HG03045 (cell line): ENCODE data around the gene CACNA1D.

Experiments used
- ATAC-seq: cut with Tn5 transposase; IDR thresholded peaks from one replicate; pipeline ENCODE4 v1.9.1; 2021; ENCODE audit warnings: mild to moderate bottlenecking, moderate library complexity; ENCODE audit not compliant: unreplicated experiment

CACNA1D gene

DNA sequence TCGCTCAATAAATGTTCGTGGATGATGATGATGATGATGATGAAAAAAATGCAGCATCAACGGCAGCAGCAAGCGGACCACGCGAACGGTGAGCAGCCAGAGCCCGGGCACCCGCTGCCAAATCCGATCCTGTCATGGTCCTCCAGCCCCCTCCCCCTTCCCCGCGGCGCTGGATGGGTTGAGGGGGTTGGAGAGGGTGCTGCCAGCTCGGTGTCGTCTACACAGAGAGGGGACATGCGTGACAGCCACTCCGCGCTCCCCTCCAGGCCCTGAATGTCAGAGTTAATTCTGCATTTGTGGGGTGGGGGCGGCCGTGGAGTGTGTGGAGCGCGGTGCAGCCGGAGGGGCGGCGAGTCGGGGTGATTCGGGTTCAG, 722 bp downstream of the CACNA1D start:
- ATAC-seq: no peak

GRCh38 chr3:53495520-53496391, 1.3 kb downstream of the CACNA1D start:
- ATAC-seq: no peak

DNA sequence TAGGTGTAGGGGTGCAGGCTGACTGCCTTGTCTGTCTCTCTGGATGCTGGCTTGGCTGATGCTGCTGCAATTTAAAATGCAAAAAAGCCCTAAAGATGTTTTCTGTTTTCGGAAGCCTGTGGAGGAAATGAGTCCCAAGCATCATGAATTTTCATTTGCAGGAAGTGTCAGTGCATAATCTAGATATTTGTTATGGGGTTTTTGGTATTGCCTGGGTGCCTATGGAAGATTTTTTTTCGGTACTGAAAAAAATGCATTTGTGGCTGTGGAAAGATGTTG, 1.9 kb downstream of the CACNA1D start:
- no peak for ATAC-seq

- no peak for ATAC-seq
Measured at GRCh38 chr3:53496984-53497383, 2.6 kb downstream of the CACNA1D start.

GRCh38 chr3:53498806-53499641, 4.6 kb downstream of the CACNA1D start:
- no peak for ATAC-seq

DNA sequence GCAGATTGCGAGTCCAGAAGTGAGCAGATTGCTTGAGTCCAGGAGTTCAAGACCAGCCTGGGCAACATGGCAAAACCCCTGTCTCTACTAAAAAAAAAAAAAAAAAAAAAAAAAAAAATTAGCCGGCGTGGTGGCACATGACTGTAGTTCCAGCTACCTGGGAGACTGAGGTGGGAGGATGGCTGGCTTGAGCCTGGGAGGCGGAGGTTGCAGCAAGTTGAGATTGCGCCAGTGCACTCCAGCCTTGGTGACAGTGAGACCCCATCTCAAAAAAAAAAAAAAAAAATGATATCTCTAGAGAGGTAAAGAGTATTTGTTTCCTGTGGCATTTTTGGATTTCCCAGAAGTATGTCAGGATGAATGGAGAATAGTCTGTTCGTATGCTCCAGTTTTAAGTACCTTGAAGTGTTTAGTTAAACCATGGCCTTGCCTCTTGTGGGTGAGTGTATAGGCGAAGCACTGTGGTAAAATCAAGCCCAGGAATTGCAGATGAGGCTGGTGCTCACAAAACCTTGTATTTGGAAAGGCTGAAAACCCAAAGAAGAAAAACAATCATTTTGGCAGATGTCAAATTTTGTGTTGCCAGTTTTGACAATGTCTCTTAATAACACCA, 5.9 kb downstream of the CACNA1D start:
- ATAC-seq: no peak

GRCh38 chr3:53501178-53501577, 6.8 kb downstream of the CACNA1D start:
- ATAC-seq: no peak

GRCh38 chr3:53502737-53503136, 8.3 kb downstream of the CACNA1D start:
- ATAC-seq: no peak

DNA sequence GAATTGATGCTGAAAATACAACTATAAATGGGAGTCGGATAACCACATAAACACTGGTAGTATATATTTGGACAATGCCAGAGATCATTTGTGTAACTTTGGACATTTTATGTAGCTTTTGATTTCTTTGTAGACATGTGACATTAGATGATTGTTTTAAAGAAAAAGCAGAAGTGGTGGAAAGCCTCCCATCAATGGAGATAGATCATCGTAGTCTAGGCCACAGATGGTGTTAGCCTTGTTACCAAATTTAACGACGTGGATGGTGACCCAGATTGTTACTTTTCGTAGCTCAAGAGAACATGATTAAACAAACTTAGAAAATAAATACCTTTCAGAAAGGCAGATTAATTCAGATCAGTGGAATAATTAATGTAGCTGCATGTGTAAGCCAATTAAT, 8.8 kb downstream of the CACNA1D start:
- ATAC-seq: no peak

DNA sequence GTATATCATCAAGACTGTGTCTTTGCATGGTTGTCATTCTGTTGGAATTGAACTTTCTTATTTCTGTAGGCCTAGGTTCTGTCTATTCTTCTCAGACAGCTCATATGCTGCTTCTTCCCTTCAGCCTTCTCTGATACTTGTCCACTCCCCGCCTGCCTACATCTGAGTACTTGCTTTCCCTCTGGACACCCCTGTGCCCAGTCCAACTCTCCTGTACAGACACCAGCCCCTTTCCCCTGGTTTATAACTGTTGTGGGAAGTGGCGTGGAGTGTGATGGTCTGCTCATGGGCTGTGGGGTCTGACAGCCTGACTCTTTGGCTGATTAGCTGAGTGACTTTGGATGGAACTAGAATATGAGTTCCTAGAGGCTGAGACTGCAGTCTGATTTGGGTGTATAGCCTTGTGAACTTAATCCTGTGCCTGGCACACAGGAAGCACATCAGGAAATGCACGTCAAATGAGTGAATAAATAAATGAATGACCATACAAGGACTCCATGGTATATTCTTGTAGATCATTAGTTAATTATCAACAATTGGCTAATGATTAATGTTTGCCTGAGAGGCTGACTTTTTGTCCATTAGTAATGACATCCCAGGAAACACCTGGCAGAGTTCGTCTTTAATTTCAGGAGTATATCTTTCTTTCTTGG, 11.8 kb downstream of the CACNA1D start:
- no peak for ATAC-seq

GRCh38 chr3:53506763-53507145, 12.3 kb downstream of the CACNA1D start:
- no peak for ATAC-seq

DNA sequence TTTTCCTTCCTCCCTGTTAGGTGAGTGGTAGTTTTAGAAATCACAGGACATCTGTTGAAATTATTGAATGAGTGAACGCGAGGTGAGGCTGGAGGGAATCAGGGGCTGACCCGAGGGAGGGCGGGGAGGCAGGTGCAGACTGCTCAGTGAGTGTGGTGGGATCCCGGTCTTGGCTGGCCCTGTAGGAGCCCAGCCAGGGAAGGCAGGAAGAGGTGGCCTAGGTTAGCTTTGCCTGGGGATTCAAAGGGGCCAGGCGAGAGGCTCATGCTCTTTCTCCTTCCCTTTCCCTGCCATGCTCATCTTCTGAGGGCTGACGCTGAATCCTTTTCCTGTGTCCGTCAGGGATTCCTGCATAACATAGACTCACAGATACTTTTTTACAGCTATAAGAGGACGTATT, 15.1 kb downstream of the CACNA1D start:
- no peak for ATAC-seq

DNA sequence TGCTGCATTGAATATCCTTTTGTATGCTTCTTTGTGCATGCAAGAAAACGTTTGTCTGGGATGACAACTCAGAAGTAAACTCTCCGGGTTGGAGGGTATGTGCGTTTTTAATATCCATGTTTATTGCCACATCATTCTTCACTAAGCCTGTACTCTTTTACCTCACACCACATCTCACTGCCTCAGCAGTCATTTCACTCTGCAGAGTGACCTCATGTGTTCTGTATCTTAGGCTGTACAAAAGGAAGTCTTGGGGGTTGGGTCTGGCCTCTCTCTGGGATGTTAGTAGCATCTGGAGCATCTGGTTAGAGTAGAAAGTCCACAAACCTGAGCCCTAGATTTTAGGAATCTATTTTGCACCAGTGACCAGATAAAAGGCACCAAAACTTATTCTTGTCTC, 16.1 kb downstream of the CACNA1D start:
- ATAC-seq: no peak

DNA sequence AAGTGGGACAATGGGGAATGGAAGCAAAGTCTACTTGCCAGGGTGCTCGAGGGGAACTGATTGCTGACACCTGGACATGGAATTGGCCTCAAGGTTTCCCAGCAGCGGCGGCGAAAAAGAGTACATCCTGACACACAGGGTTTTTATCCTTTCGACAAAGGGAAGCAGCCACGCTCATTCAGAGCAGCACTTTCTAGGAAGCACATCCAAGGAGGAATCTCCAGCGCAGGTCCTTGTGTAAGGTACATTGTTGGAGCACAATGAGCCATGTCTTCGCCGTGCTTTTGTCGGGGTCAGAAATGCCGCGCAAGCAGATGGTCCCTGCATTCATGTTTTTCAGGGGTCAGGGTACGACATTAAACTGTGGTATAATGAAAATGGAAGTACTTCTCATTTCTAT, 16.8 kb downstream of the CACNA1D start:
- ATAC-seq: no peak

DNA sequence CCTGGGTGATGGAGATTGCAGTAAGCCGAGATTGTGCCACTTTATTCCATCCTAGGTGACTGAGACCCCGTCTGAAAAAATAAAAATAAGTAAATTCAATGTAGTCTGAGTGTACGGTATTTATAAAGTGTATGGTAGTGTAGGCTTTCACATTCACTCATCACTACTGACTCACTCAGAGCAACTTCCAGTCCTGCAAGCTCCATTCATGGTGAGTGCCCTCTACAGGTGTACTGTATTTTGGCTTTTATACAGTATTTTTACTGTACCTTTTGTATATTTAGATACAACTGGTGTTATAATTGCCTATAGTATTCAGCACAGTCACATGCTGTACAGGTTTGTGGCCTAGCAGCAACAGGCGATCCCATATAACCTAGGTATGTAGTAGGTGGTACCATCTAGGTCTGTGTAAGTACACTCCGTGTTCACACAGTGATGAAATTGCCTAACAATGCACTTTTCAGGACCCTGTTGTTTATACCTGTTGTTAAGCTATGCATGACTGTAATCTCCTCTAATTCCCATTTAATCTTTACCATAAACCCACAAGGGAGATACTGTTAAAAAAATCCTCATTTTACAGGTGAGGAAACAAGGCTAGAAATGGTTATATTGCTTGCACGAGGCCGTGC, 19.3 kb downstream of the CACNA1D start:
- ATAC-seq: no peak

- ATAC-seq: no peak
Measured at GRCh38 chr3:53516339-53516738, 21.9 kb downstream of the CACNA1D start.

- no peak for ATAC-seq
Measured at GRCh38 chr3:53518495-53518981, 24.1 kb downstream of the CACNA1D start.

DNA sequence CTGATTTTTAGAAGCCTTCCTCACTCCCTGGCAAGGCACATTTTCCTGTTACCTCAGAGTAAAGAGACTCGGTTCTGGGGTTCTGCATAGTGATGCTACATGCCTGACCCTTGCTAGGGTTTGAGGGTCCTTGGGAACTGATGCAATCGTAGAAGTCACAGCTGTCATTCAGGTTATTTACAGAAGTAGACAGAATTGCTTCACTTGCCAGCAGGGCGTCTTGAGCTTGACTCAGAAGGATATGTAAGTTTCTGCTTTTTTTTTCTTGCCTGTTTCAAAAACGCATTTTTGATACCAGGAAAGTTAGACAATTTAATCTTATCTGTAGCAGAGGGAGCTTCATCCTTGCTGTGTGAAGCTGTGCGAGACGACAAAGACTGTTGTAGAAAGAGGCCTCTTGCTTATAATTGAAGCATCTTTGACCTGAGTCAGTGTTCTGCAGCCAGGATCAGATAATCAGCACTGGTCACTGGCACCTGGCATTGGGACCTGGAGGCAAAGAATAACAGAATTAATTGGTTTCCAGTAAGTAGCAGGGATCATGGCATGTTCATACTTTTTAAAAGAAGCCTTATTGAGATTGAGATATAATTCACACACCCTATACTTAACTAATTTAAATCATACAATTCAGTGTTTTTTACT, 24.8 kb downstream of the CACNA1D start:
- no peak for ATAC-seq

DNA sequence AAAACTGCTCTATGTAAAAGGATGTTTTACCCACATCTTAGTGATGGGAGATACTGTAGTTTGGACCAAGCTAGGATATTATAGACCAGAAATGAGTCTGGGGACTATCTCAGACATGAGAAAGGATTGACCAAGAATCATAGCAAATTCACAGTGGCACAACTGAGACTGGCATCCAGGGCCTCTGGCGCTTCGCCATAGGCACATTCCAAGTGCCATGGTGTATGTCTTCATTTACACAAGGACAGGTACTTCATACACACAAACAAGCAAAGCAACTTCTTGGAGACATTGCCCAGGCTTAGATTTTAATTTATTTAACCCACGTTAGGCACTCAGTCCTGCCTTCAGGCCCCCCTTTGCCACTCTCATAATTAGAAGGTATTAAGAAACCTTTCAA, 28.9 kb downstream of the CACNA1D start:
- ATAC-seq: no peak

- ATAC-seq: no peak
Measured at GRCh38 chr3:53524566-53524965, 30.2 kb downstream of the CACNA1D start.
